Measurements from ENCODE around the gene GALNT11. TPM values are rescaled to one million over a fixed set of nuclear protein-coding genes. Genes with fewer than 3 reads are reported as not detected.
"Not testable (repeated sequence)": the region's sequence is repeated elsewhere in the genome, so short reads cannot be mapped to it uniquely, and the experiment has no call there.

GALNT11 gene
- polyA plus RNA-seq, 12 donors, result 23.4 to 46.7 (median 34.4) TPM; not detected in 1

DNA sequence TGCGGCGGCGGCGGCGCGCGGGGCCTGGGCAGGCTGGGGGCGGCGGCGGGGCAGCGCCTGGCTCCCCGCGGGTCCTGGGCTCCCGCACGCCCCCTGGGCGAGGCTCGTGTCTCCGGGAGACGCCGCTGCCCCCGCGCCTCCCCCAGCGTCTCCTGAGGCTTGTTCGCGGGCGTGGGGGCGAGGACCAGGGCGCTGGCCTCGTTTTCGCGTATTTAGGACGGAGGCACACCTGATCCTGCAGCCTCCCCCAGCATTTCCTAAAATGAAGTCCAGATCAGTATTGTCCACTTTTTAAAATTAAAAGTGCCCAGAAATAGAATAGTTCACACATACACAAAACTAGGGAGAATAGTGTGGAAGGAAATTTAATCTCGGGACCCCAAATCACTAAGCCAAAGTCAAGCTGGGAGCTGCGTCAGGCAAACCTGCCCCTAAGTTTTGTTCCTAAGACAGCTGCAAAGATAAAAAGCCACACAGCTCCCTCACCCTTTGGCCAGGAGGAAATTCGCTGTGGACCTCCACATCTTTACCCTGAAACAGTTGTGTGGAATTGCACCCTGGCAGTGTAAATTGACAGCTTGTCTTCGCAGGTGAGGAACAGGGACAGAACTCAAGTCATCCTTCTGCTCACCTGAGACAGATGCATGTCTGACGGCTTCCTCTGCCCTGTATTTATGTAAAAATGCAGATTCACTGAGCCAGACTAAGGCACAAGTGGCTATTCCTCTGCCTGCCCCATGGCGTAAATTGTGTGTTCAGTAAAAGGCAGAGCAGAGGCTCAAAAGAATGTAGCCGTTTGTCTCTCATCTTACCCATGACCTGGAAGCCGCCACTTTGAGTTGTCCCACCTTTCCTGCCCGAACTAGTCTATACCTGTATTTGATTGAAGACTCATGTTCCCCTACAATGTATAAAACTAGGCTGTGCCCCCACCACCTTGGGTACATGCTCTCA lies 740 bp downstream of the GALNT11 start:
- DNase-seq, result peak; percentile 12

DNA sequence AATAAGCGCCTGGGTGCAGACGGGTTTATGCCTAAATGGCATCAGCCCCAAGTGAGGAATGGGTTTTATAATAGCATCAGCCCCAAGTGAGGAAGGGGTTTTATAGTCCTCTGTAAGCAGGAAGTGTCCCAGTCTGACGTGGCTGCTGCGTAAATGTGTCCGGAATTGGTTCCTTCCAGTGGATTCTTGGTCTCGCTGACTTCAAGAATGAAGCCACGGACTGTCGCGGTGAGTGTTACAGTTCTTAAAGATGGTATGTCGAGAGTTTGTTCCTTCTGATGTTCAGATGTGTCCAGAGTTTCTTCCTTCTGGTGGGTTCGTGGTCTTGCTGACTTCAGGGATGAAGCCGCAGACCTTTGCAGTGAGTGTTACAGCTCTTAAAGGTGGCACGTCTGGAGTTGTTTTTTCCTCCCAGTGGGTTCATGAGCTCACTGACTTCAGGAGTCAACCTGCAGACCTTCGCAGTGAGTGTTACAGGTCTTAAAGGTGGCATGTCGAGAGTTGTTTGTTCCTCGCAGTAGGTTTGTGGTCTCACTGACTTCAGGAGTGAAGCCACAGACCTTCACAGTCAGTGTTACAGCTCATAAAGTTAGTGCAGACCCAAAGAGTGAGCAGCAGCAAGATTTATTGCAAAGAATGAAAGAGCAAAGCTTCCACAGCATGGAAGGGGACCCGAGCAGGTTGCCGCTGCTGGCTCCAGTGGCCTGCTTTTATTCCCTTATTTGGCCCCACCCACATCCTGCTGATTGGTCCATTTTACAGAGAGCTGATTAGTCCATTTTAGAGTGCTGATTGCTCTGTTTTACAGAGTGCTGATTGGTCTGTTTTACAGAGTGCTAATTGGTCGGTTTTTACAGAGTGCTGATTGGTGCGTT lies 2.3 kb downstream of the GALNT11 start:
- not testable (repeated sequence) for DNase-seq

DNA sequence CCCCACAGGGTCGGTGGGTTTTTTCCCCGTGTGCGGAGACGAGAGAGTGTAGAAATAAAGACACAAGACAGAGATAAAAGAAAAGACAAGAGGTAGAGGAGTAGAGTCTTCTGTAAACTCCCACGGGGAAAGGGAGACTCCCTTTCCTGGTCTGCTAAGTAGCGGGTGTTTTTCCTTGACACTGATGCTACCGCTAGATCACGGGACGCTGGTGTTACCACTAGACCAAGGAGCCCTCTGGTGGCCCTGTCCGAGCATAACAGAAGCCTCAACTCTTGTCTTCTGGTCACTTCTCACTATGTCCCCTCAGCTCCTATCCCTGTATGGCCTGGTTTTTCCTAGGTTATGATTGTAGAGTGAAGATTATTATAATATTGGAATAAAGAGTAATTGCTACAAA lies 4.6 kb downstream of the GALNT11 start:
- DNase-seq, result not testable (repeated sequence)

DNA sequence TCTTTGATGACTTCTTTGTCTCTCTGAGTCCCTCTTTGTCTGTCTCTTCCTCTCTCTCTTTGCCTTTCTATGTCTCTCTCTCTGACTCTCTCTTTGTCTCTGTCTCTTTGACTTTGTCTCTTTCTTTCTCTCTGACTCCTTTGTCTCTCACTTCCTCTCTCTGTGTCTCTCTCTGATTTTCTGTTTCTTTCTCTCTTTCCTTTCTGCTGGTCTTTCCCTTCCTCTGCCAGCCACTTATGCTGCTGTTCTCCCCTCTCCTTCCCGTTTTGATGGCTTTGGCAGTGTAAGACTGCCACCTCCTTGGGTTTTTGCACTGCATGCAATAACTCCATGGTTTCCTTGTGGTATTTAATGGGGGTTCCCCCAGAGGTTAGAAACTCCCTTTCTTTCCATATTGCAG lies 5.2 kb downstream of the GALNT11 start:
- DNase-seq, result not testable (repeated sequence)

DNA sequence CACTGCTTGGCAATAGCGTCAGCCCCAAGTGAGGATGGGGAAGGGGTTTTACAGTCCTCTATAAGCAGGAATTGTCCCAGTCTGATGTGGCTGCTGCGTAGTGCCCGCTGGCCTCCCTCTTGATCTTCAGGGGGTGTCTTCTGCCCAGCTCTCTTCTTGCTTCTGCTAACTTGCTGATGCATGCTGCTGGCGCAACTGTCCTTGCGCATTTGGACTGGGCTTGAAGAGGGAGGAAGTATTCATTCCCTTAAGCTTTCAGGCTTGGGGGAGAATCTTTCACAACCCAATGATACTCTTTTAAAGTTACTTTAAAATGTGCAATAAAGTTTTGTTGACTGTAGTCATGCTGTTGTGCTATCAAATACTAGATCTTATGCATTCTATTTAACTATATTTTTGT lies 10.3 kb downstream of the GALNT11 start:
- DNase-seq, result no peak

DNA sequence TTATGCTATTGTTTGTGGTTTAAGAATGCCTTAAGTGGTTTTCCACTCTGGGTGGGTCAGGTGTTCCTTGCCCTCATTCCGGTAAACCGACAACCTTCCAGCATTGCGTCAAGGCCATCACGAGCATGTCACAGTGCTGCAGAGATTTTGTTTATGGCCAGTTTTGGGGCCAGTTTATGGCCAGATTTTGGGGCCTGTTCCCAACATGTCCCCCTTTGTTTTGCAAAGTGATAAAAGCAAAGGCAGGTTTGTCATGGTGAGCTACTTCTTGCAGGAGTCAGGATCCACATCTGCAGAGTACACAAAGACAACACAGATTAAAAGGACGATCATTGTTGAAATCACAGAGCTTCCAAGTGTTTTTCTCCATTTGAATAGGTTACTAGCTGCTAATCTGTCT lies 12.9 kb downstream of the GALNT11 start:
- DNase-seq, result not testable (repeated sequence)

DNA sequence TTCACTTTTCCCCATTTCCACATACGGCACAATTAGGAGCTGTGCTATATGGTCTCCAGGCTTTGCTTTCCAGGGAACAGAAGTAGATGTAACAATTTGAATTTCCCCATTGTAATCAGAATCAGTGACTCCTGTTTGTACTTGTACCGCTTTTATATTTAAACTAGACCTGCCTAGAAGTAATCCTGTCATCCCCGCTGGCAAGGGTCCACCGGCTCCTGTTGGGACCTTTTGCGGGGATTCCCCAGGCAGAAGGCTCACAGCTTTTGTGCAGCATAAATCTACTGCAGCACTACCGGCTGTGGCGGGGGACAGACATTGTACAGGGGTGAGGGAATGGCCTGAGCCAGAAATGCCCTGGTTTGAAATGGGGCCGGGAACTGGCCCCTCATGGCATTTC lies 17.6 kb downstream of the GALNT11 start:
- DNase-seq, result not testable (repeated sequence)

DNA sequence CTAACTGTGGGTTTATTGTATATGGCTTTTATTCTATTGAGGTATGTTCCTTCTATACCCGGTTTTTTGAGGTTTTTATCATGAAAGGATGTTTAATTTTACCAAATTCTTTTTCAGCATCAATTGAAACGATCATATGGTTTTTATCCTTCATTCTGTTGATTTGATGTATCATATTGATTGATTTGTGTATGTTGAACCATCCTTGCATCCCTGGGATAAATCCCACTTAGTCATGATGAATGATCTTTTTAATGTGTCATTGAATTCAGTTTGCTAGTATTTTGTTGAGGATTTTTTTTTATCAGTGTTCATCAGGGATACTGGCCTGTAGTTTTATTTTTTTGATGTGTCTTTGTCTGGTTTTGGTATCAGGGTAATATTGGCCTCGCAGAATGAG lies 19.4 kb downstream of the GALNT11 start:
- DNase-seq, result not testable (repeated sequence)

DNA sequence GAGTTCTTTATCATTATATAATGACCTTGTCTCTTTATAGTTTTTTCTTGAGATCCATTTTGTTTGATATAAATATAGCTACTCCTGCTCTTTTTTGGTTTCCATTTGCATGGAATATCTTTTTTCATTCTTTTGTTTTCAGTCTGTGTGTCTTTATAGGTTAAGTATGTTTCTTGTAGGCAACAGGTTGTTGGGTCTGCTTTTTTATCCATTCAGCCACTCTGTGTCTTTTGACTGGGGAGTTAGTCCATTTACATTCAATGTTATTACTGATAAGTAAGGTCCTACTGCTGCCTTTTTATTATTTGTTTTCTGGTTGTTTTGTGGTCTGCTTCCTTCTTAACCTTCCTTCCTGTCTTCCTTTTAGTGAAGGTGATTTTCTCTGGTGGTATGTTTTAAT lies 21.1 kb downstream of the GALNT11 start:
- no peak for DNase-seq

DNA sequence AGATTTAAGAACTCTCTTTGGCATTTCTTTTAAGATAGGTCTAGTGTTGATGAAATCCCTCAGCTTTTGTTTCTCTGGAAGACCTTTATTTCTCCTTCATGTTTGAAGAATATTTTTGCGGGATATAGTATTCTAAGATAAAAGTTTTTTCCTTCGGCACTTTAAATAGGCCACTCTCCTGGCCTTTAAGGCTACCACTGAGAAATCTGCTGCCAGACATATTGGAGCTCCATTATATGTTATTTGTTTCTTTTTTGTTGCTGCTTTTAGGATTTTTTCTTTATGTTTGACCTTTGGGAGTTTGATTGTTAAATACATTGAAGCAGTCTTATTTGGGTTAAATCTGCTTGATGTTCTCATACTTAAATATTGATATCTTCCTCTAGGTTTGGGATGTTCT lies 22.6 kb downstream of the GALNT11 start:
- DNase-seq, result no peak

DNA sequence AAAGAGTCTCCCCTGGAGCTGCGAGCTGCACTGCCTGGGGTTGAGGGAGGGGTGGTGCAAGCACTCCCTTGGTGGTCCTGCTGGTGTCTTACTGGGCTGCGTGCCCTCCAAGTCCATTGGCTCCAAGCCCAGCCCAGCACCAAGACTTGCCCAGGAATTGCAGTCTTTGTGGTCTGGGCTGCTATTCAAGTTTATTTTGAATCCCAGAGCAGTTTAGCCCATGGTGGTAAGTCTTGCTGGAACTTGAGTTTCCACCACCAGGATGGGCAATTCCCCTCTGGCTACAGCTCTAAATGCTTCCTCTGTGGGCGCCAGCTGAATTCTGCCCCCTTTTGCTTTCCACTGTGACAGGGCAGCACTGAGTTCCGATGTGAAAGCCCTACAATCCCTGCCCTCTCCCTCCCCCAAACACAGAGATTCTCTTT lies 25.1 kb downstream of the GALNT11 start:
- no peak for DNase-seq

DNA sequence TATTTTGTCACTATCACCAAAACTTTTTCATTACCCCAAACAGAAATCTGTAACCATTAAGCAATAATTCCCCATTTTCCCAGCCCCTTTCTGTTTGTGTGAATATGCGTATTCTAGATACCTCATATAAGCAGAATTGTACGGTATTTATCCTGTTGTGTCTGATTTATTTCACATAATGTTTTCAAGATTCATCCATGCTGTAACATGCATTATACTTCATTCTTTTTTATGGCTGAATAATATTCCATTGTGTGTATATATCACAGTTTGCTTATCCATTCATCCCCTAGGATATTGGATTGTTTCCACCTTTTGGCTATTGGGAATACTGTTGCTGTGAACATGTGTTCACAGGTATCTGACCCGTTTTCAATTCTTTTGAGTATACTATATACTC lies 26.5 kb downstream of the GALNT11 start:
- DNase-seq, result no peak

DNA sequence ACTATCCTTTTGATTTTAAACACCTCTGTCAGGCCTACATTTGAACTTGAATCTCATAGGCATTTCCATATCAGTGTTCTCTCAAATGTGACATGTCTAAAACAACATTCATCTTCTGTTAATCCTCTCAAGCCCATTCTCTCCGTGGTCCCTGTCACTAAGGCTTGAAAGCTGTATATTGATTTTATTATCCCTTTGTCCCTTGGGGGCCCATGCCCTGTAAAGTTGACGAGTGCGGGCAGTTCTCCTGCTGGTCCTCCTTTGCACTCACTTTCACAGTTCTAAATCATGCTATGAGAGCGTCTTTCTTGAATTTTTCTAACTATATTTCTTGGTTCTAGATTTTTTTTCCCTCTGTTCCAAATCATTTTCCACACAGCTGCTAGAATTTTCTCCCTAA lies 27.3 kb downstream of the GALNT11 start:
- DNase-seq, result no peak

DNA sequence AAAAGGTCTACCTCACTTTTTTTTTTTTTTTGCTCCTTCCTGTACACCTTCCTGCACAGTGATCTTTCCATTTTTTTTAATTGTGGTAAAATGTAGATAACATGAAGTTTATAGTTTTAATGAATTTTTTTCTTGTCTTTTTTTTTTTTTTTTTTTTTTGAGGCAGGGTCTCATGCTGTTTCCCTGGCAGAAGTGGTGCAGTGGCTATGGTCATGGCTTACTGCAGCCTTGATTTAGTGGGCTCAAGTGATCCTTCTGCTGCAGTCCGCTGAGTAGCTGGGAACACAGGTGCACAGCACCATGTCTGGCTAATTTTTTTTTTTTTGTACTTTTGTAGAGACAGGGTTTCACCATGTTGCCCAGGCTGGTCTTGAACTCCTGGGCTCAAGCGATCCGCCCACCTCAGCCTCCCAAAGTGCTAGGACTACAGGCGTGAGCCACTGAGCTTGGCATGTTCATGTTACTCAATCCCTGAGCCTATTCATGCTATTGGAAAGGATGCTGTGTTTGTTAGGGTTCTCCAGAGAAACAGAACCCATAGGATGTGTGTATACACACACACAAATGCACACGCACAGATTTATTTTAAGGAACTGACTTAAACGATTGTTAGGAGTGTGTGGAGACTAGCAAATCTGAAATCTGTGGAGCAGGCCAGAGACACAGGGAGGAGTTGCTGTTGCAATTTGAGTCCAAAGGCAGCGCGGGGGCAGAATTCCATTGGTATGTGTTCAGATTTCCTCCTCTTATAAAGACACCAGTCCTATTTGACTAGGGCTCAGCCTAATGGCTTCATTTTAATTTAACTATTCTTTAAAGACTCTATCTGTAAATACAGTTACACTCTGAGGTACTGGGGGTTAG lies 29.1 kb downstream of the GALNT11 start:
- DNase-seq, result peak; percentile 26

DNA sequence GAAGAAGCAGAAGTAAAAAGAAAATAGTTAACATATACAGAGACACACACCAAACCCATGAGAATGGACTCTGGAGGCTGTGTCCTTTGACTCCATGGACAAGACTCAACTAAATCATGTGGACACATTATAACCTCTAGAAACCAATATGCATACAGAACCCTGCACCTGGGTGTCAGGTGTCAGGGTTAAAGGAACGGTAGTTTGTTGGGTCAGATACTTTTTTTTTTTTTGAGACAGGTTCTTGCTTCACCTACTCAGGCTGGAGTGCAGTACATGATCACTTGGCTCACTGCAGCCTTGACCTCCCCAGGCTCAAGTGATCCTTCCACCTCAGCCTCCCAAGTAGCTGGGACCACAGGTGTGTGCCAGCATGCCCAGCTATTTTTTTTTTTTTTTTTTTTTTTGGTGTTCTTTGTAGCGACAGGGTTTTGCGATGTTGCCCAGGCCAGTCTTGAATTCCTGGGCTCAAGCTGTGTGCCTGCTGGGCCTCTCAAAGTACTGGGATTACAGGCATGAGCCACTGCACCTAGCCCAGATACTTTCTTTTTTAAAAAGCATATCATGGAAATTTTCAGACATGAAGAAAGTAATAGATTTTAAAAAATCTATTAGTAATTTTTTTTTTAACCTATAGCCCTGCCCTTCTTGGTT lies 31.3 kb downstream of the GALNT11 start:
- DNase-seq, result no peak

DNA sequence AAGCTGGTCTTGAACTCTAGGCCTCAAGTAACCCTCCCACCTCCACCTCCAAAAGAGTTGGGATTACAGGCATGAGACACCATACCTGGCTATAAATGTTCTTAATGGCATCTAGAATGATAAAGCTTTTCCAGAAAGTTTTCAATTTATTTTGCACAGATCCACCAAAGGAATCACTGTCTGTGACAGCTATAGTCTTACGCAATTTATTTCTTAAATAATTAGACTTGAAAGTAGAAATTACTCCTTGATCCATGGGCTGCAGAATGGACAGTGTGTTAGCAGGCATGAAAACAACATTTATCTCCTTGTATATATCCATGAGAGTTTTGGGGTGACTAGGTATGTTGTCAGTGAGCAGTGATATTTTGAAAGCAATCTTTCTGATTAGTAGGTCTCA lies 33.8 kb downstream of the GALNT11 start:
- DNase-seq, result no peak

DNA sequence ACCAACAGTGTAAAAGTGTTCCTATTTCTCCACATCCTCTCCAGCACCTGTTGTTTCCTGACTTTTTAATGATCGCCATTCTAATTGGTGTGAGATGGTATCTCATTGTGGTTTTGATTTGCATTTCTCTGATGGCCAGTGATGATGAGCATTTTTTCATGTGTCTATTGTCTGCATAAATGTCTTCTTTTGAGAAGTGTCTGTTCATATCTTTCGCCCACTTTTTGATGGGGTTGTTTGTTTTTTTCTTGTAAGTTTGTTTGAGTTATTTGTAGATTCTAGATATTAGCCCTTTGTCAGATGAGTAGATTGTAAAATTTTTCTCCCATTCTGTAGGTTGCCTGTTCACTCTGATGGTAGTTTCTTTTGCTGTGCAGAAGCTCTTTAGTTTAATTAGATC lies 35.6 kb downstream of the GALNT11 start:
- DNase-seq, result not testable (repeated sequence)

DNA sequence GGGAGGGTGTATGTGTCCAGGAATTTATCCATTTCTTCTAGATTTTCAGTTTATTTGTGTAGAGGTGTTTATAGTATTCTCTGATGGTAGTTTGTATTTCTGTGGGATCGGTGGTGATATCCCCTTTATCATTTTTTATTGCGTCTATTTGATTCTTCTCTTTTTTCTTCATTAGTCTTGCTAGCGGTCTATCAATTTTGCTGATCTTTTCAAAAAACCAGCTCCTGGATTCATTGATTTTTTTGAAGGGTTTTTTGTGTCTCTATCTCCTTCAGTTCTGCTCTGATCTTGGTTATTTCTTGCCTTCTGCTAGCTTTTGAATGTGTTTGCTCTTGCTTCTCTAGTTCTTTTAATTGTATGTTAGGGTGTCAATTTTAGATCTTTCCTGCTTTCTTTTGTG lies 37.7 kb downstream of the GALNT11 start:
- not testable (repeated sequence) for DNase-seq

DNA sequence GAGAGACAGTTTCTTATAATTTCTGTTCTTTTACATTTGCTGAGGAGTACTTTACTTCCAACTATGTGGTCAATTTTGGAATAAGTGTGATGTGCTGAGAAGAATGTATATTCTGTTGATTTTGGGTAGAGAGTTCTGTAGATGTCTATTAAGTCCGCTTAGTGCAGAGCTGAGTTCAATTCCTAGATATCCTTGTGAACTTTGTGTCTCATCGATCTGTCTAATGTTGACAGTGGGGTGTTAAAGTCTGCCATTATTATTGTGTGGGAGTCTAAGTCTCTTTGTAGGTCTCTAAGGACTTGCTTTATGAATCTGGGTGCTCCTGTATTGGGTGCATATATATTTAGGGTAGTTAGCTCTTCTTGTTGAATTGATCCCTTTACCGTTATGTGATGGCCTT lies 38.3 kb downstream of the GALNT11 start:
- not testable (repeated sequence) for DNase-seq

DNA sequence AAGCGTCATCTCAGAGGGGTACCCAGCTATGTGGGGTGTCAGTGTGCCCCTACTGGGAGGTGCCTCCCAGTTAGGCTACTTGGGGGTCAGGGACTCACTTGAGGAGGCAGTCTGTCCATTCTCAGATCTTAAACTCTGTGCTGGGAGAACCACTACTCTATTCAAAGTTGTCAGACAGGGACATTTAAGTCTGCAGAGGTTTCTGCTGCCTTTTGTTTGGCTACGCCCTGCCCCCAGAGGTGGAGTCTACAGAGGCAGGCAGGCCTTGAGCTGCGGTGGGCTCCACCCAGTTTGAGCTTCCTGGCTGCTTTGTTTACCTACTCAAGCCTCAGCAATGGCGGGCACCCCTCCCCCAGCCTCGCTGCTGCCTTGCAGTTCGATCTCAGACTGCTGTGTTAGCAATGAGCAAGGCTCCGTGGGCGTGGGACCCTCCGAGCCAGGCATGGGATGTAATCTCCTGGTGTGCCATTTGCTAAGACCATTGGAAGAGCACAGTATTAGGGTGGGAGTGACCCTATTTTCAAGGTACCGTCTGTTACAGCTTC lies 40.4 kb downstream of the GALNT11 start:
- DNase-seq, result not testable (repeated sequence)

DNA sequence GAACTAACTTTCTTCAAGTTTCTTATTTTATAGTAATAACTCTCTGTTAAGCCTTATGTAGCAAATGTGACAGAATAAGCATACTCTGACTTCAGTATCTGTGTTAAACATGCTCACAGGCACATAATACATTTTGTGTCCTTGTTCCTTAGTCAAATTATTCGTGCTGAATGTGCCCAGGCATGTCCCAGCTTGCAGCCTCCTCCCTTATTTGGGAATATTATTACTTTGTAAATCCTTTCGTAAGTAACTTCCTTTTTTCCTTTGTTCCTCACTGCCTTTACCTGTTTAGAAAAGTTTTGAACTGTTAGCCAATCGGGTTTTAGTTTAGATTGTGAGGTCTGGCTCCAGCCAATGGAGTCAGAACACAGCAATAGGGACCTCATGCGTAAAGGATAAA lies 46.9 kb downstream of the GALNT11 start:
- DNase-seq, result no peak

Measured in muscle of arm (tissue), 12 donors.